Colonic mucosa (tissue), 4 donors: ENCODE results near the gene PTPN5. TPM values are rescaled to one million over a fixed set of nuclear protein-coding genes. Genes with fewer than 3 reads are reported as not detected.
A peak's percentile ranks its signal among the peaks of the same experiment; 100 is the strongest.

Experiments
- DNase-seq: peaks from one replicate; pipeline ENCODE4 v3.0.0-alpha.2; 2020
- H3K27ac ChIP-seq: fragments of 200-600 bp; one replicate; pipeline ENCODE4 v1.8.0; 2021
- H3K27me3 ChIP-seq: fragments of 200-600 bp; one replicate; pipeline ENCODE4 v1.8.0; 2021
- H3K36me3 ChIP-seq: fragments of 200-600 bp; one replicate; pipeline ENCODE4 v1.8.0; 2021
- H3K4me1 ChIP-seq: fragments of 200-600 bp; one replicate; pipeline ENCODE4 v1.8.0; 2021; ENCODE audit warnings: mild to moderate bottlenecking
- H3K4me3 ChIP-seq: fragments of 200-600 bp; one replicate; pipeline ENCODE4 v1.8.0; 2021
- H3K9ac ChIP-seq, 2 donors: one replicate each; pipeline ENCODE4 v1.7.0; 2013; ENCODE audit warnings: control low read depth in 2 of 2, low read depth in 2 of 2, low read length in 2 of 2
- H3K9me3 ChIP-seq: fragments of 200-600 bp; one replicate; pipeline ENCODE4 v1.8.0; 2021
- intact Hi-C: fragments of 100-400 bp; cut with DNase I; formaldehyde crosslinking; loops from one replicate; pipeline ENCODE4 v1.14.1; 2022
- total RNA-seq, 2 donors: library from RNA; stranded (reverse); fragmentation: NEBNext Ultra II Directional in 1 of 2; extraction: Animal tissue kit (Norgen Biotek cat#: 25700) in 1 of 2; gene quantifications; one replicate each; pipeline ENCODE4 v1.2.1, GENCODE V29; 2021
- TF ChIP-seq, protein P1 (sequence below): fragments of 200-600 bp; IDR thresholded peaks from one replicate; pipeline ENCODE4 v1.8.0; 2022; ENCODE audit warnings: antibody characterized with exemption, mild to moderate bottlenecking
- donor health status: healthy.
- donor health status: DM: no; HTN: no; CAD: no.
- donor health status: DM: no; HTN: no; CAD: no.

PTPN5 gene
- total RNA-seq, 2 donors from 2014 or later, result 0.19 TPM; not detected in 1

DNA sequence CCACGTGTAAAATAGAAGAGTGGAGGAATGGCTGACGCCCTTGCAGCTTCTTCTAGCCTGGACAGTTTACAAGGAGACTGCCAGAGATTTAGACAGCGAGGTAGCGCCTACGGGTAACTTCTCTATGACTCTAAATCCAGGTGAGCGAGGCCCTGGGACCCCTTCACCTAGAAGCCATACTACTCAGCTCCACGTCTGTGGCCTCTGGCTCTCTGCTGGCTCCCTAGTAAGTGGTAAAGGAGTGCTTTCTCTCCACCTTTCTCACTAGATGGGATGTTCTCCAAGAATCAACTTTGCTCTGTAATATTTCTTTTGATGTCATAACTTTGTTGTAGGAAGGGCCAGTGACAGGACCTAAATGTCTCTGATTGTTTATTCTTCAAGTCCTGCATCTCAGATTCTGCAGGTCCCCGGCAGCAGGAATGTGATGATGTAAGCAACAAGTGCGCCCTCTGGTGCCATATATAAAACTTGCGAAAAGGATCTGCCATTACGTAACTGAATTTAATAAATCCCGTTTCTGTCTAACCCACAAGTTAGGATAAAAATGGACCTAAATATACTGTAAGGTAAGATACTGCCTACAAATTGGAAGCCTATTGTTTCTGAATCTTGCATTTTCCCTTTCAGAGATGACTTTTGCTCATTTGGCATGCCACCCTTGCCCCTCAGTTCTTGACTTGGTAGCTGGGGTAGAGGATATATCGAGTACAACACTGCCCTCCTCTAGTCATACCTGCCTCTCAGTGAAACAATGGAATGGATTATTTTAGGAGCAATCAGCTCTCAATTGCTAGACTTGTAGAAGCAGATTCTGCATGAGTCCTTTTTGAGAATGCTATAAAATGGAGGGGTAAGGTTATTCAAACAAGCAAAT, 11.0 kb upstream of the PTPN5 start:
- H3K36me3 ChIP-seq, result no peaks in the 10 kb centered on the region
- H3K9ac ChIP-seq, result no peak overlapping the region
- peak; percentile 37 for DNase-seq
- TF ChIP-seq, protein P1, sequence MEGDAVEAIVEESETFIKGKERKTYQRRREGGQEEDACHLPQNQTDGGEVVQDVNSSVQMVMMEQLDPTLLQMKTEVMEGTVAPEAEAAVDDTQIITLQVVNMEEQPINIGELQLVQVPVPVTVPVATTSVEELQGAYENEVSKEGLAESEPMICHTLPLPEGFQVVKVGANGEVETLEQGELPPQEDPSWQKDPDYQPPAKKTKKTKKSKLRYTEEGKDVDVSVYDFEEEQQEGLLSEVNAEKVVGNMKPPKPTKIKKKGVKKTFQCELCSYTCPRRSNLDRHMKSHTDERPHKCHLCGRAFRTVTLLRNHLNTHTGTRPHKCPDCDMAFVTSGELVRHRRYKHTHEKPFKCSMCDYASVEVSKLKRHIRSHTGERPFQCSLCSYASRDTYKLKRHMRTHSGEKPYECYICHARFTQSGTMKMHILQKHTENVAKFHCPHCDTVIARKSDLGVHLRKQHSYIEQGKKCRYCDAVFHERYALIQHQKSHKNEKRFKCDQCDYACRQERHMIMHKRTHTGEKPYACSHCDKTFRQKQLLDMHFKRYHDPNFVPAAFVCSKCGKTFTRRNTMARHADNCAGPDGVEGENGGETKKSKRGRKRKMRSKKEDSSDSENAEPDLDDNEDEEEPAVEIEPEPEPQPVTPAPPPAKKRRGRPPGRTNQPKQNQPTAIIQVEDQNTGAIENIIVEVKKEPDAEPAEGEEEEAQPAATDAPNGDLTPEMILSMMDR, result peak; percentile 31
- H3K4me1 ChIP-seq, result no peaks in the 10 kb centered on the region
- no peaks in the 10 kb centered on the region for H3K9me3 ChIP-seq
- H3K27me3 ChIP-seq, result no peaks in the 10 kb centered on the region
- intact Hi-C loops, result no loop called here
- H3K4me3 ChIP-seq, result no peak overlapping the region
- no peak overlapping the region for H3K27ac ChIP-seq

DNA sequence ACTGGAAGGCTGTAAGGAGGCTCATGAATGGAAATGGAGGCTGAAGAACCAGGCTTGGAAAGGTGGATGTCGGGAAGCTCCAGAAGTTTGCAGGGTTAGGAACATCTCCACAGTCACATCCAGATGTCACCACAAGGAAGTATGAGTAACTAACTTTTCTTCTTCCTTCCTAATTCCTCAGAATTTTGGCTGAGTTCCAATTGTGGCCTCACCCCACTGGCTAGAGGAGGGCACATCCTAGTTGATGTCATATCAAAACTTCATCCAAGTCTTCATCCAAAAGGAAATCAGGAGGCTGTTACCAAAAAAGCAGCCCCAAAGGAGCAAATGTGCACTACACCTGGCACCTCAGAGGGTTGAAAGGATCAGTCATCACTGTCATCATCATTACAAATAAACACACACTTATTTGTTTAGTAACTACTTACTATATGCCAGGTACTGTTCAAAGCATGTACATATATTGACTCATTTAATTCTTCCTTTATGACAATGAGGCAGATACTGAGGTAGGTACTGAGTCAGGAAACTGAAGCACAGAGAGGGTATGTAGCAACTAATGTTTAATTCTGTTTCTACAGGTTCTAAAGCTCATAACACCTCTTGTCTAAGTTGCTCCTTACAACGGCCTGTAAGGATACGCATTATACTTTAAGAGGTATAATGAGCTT, 7.3 kb upstream of the PTPN5 start:
- no peak for DNase-seq
- no peaks in the 10 kb centered on the region for H3K36me3 ChIP-seq
- H3K9ac ChIP-seq, result no peak overlapping the region
- TF ChIP-seq, protein P1, result no peak
- no peak overlapping the region for H3K4me3 ChIP-seq
- no peak overlapping the region for H3K27ac ChIP-seq
- H3K4me1 ChIP-seq, result no peaks in the 10 kb centered on the region
- intact Hi-C loops, result no loop called here
- no peaks in the 10 kb centered on the region for H3K27me3 ChIP-seq
- H3K9me3 ChIP-seq, result no peaks in the 10 kb centered on the region

DNA sequence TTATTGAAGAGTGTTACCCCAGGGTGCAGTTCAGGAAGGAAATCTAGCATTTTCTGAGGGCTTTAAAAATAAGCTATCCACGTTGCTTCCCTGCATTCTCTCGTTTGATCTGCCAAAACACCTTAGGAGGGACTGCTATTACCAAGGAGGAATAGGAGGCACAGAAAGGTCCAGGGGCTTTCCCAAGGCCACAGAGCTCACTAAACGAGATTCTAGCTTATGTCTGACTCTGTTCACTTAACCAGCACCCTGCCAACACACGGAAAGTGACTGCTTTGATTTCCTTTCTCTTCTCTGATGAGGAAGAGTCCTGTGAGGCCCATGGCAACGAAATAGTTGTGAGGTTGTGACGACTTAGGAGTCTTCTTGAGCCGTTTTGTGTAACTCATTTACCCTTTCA, 3.4 kb upstream of the PTPN5 start:
- no peaks in the 10 kb centered on the region for H3K36me3 ChIP-seq

DNA sequence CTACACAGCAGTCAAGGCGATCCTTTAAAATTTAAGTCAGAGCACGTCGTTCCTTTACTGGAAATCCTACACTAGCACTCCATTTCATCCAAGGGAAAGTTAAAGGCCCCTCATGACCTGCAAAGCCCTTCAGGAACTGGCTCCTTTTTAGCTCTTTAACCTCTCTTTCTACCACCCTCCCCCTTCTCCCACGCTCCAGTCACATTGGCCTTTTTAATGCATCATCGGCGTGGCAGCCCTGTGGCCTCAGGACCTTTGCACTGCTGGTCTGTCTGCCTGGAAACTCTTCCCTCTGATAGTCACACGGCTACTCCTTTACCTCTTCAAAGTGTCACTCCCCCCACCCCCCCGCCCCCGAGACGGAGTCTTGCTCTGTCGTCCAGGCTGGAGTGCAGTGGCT, 1.2 kb upstream of the PTPN5 start:
- intact Hi-C loops, result no loop called here
- H3K4me3 ChIP-seq, result no peak overlapping the region
- H3K9ac ChIP-seq, result no peak overlapping the region
- H3K36me3 ChIP-seq, result no peaks in the 10 kb centered on the region
- peaks cover 21% of the 10 kb centered on the region for H3K27me3 ChIP-seq
- no peaks in the 10 kb centered on the region for H3K4me1 ChIP-seq
- TF ChIP-seq, protein P1, result no peak
- no peak for DNase-seq
- H3K9me3 ChIP-seq, result no peaks in the 10 kb centered on the region
- no peak overlapping the region for H3K27ac ChIP-seq

More for the DNA sequence above, 3.4 kb upstream of the PTPN5 start:
- Histone ChIP-seq H3K4me1 (no peaks in the 10 kb centered on the region), H3K9me3 (no peaks in the 10 kb centered on the region), H3K9ac (no peak overlapping the region), H3K27me3 (peaks cover 21% of the 10 kb centered on the region), H3K4me3 (no peak overlapping the region), H3K27ac (no peak overlapping the region)
- intact Hi-C loops, result no loop called here
- no peak for DNase-seq
- TF ChIP-seq, protein P1, result no peak

DNA sequence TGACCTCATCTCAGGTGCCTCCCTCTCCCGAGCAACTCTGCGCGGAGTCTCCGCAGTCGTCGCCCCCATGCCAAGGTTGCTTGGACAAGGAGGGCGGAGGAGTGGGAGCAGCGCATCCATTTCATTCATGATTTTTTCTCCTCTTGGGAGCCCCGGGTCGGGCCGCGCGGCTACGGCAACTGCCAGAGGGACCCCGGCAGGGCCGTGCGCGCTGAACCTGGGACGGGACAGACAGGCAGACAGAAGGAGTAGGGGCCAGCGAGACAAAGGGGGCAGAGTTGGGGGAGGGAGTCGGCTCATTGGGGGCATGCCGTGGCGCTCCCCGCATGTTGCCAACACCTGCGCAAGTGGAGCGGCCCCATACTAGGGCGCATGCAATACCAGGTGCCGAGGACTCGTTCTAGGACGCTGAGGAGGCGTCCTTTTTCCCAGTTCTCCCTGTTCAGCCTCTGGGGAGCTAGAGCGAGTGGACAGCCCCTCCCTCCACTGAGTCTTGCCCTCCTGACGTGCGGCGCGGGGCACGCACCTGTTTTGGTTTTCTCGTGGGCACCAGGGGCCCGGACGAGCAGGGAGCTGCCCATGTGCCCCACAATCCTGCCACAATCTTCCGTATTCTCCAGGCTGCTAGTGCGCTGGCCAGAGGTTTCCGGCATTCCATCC, 501 bp upstream of the PTPN5 start:
- Histone ChIP-seq H3K4me3 (no peak overlapping the region), H3K36me3 (no peaks in the 10 kb centered on the region), H3K9ac (no peak overlapping the region), H3K9me3 (no peaks in the 10 kb centered on the region), H3K4me1 (no peaks in the 10 kb centered on the region), H3K27me3 (peaks cover 21% of the 10 kb centered on the region), H3K27ac (no peak overlapping the region)
- intact Hi-C loops, result no loop called here
- TF ChIP-seq, protein P1, result no peak
- DNase-seq, result no peak
